ENCODE results near the gene ACKR4.
"Not testable (repeated sequence)": the region's sequence is repeated elsewhere in the genome, so short reads cannot be mapped to it uniquely, and the experiment has no call there.

- not testable (repeated sequence) for TF ChIP-seq POLR2AphosphoS5 (IDR thresholded peaks at IDR 0.05; ENCODE audit: low read depth); EZH2 (IDR thresholded peaks at IDR 0.05; ENCODE audit: low read depth, unreplicated experiment)
- TF ChIP-seq, protein P1, sequence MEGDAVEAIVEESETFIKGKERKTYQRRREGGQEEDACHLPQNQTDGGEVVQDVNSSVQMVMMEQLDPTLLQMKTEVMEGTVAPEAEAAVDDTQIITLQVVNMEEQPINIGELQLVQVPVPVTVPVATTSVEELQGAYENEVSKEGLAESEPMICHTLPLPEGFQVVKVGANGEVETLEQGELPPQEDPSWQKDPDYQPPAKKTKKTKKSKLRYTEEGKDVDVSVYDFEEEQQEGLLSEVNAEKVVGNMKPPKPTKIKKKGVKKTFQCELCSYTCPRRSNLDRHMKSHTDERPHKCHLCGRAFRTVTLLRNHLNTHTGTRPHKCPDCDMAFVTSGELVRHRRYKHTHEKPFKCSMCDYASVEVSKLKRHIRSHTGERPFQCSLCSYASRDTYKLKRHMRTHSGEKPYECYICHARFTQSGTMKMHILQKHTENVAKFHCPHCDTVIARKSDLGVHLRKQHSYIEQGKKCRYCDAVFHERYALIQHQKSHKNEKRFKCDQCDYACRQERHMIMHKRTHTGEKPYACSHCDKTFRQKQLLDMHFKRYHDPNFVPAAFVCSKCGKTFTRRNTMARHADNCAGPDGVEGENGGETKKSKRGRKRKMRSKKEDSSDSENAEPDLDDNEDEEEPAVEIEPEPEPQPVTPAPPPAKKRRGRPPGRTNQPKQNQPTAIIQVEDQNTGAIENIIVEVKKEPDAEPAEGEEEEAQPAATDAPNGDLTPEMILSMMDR (conservative IDR thresholded peaks at IDR 0.05; ENCODE audit: low read depth in 2 of 2), result not testable (repeated sequence)
Observed at GRCh38 chr3:132606620-132607019, 9.6 kb downstream of the ACKR4 start.
